ENCODE data around the gene BLTP2.
A peak's percentile ranks its signal among the peaks of the same experiment; 100 is the strongest.
"Not testable (repeated sequence)": the region's sequence is repeated elsewhere in the genome, so short reads cannot be mapped to it uniquely, and the experiment has no call there.

BLTP2 gene

DNA sequence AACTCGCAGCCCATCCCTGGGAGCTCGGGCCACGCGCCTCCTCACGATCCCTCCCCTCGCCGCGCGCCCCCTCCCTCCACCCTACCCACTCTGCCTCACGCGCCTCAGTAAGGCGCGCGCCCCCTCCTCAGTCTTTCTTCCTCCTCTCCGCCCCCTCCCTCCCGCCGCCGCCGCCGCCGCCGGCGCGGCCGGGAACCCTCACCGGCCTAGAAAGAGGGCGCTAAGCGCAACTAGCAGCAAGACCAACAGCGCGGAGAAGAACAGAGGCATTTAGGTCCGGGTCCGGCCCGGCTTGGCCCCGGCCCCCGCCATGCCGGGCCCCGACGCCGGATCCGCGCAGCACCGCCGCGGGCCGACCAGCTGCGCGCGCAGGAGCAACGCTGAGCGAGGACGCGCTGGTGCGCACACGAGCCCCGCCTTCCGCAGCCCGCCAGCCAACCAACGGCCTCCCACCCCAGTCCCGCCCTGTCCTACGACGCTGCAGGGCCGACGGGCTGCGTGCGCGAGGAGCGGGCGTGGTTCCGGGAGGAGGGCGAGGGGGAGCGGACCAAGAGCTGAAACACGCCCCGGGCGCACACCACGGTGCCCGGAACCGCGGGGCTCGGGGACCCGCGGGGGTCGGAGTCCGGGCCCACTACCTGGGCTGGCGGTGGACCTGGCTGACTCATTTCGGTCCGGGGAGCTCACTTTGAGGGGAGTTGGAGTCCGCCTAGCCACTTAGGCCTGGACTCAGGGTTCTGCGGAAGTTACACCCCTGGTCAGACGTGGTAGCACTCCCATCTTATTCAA is at the start of gene BLTP2:
Gene BLTP2, minus strand, starts transcription at position 372 of the 789 bp plus-strand sequence. Its CDS starts 102 bp downstream, at position 270.
- peak; percentile 81 for DNase-seq (ENCODE audit: low read depth)

DNA sequence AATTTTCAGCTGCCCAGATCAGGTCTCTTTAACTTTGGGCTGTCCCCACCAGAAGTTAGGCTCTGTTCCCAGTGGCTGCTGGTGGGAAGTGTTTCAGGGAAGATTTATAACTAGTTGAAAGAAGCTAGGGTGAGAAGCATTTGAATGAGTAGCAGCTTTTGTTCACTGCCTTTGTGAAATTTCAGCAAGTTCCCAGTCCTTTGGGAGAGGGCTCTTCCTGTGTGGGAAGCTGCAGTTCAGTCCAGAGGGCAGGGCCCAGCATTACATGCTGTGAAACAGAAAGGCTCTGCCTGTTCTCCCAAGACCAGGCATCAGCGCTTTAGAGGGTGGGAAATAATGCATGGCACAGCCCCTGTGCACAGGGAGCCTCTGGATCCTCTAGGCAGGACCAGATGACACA is 48.9 kb upstream of the BLTP2 start:
- DNase-seq (ENCODE audit: low read depth): no peak

DNA sequence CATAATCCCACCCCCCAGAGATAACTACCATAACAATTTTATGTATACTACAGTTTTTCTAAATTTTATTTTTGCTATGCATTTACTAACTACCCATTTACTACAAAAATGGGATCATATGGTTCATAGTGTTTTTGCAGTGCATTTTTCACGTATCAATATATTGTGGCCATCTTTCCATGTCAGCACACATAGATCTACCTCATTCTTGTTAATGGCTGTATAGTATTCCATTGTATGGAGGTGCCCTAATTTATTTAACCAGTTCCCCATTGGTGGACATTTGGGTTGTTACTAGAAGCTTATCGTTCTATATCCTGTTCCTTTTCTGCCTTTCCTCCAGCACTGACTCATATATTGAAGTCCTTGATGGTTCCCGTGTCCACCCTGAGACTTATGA is 44.1 kb upstream of the BLTP2 start:
- no peak for DNase-seq (ENCODE audit: low read depth)

DNA sequence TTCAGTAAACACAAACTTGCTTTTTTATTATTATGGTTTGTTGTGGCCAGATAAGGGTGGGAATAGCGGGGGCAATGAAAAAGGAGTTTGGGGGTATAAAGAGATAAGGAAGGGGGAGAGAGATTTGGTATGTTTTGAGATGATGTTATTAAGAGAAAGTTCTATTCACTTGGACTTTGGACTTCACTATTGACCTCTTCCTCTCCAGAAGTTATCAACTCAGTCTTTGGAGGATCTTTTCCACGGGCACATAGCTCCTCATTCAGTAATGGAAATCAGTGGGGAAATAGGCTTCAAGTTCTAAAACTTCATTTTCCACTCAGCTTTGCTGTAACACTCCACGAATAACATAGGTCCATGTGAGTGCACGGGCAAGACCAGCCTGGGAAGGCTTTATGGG is 43.5 kb upstream of the BLTP2 start:
- DNase-seq (ENCODE audit: low read depth): no peak

DNA sequence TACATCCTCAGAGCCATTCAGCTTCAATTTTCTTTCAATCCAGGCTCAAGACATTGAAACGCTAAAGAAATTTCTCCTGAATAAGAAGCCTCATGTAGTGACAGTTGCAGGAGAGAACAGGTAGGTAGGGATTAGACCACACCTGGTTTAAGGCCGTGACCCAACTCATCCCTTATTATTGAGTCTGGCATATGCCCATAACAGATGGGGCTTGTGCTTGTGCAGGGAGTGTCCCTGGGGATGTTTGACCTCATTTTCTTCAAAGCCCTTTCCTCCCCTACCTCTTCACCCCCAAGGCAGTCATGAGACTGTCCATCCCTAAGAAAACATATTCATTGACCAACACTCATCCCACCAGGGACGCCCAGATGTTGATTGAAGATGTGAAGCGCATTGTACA is 41.3 kb upstream of the BLTP2 start:
- no peak for DNase-seq (ENCODE audit: low read depth)

DNA sequence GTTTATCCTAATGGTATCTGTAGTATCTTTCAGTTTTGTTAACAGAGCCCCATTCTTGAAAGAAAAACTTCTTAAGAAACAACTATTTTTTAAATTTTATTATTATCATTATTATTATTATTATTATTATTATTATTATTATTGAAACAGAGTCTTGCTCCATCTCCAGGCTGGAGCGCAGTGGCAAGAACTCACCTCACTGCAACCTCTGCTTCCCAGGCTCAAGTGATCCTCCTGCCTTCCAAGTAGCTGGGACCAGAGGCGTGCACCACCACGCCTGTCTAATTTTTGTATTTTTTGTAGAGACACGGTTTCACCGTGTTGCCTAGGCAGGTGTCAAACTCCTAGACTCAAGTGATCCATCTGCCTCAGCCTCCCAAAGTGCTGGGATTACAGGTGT is 40.4 kb upstream of the BLTP2 start:
- no peak for DNase-seq (ENCODE audit: low read depth)

DNA sequence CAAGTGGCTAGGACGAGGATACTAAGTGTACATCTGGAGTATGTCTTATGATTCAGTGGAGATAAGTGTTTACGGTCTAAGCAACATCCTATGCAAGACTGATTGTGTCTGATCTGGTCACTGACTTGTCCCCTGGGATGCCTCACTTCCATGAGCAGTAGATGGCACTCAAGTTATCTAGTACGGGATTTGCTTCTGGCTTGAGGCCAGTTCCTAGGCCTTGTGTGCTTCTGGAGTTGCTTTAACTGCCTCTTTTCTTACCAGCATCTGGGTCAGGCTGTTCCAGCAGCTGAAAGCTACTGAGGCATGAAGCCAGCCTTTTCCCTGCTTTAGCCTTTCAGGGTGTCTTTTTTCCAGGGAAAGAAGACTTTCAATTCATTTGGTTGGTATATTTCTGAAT is 40.0 kb upstream of the BLTP2 start:
- DNase-seq (ENCODE audit: low read depth): no peak

DNA sequence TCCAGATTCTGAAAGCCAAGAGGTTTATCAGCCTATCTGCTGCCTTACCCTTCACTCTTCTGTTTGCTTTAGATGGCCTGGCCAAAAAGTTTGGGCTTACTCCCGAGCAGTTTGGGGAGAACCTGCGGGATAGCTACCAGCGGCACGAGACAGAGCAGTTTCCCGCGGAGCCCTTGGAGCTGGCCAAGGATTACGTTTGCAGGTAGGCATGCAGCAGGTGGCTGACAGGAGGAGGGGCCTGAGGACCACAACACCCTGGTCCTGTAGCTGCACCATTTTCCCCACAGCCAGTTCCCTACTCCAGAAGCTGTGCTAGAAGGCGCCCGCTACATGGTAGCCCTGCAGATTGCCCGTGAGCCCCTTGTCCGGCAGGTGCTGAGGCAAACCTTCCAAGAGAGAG is 37.7 kb upstream of the BLTP2 start:
- no peak for DNase-seq (ENCODE audit: low read depth)

DNA sequence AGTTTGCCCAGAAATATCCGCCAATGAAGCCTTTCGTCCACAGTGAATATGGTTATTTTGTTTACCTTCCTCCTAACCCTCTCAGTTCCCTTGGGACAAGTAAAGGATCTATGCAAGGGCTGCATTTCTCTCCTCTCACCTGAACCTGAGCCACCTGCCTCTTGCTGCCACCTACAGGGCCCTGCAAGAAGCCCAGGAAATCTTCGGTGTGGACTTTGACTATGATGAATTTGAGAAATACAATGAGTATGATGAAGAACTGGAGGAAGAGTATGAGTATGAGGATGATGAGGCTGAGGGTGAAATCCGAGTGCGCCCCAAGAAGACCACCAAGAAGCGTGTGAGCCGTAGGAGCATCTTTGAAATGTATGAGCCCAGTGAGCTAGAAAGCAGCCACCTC is 31.0 kb upstream of the BLTP2 start:
- no peak for DNase-seq (ENCODE audit: low read depth)

DNA sequence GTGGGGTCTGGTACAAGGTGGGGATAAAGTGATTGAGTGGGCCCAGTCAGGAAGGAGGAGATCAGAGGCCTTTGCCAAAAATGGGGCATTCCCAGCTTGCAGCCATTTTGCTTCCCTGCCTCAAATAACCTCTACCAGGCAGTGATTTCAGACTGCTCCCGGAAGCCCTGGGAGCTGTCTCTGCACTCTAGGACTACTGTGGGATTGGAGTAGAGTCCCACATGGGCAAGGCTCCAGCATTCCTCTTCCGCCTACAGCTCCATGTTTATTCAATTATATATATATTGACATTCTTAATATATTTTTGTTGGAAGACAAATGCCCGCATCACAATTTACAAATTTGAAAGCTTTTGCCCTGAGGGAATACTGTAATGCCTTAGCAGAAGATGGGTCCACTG is 30.5 kb upstream of the BLTP2 start:
- DNase-seq (ENCODE audit: low read depth): no peak

DNA sequence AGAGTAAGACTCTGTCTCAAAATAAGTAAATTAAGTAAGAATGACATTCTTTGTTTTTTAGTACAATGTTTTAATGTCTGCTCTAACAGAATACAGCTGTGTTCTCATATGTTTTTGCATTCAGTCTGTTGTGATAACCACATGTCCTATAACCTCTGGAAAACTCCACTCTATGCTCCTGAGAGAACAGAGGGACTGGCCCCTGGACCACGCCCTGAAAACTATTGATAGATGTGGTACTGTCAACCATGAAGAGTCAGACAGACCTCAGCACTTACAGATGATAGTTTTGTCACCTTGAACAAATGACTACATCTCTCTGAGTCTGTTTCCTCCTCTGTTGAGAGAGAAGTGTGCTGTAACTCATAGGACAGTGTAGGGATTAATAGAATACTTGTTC is 25.0 kb upstream of the BLTP2 start:
- DNase-seq (ENCODE audit: low read depth): no peak

DNA sequence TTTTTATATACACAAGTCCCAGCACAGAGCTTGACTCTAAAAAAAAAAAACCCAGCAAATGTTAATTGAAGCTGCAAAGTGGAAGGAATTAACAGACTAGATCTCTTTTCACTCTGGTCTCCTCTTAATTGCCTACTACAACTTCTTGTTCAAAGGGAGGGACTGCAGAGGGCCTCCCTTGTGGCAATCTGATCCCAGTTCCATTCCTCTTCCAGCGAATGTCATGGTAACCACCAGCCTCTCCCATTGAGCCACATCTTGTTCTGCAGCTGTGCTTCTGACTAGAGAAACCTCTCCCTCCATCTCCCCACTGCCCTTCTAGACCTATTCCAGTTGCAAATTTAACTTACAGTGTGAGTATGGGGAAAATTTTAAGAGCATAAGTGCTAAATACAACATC is 22.9 kb upstream of the BLTP2 start:
- no peak for DNase-seq (ENCODE audit: low read depth)

DNA sequence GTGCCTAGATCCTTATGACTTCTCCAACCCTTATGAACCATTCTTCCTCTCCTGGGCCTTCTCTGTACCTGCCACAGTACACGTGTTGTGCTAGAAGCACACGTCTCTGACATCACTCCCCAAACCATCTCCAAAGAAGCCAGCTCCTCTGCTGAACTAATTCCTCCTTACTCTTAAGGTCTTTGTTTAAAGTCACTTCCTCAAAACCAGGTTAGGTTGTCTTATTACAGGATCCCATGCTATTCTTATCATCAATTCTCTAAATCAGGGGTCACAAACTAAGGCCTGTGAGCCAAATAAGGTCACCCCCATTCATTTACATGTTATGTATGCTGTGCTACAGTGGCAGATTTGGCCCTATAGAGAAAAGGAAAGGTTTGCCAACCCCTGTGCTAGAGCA is 21.0 kb upstream of the BLTP2 start:
- DNase-seq (ENCODE audit: low read depth): no peak

DNA sequence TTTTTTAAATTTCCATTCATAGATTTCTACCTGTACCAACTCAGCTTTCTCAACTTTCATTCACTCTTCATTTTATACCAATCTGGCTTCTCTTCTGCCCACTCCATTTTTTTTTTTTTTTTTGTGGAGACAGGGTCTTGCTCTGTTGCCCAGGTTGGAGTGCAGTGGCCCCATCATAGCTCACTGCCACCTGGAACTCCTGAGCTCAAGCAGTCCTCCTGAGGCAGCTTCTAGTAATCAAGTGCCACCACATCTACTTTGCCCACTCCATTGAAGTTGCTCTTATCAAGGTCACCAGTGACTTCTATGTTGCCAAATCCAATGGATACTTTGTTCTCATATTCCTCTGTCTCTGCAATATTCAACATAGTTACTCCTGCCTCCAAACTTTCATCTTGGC is 18.8 kb upstream of the BLTP2 start:
- no peak for DNase-seq (ENCODE audit: low read depth)

DNA sequence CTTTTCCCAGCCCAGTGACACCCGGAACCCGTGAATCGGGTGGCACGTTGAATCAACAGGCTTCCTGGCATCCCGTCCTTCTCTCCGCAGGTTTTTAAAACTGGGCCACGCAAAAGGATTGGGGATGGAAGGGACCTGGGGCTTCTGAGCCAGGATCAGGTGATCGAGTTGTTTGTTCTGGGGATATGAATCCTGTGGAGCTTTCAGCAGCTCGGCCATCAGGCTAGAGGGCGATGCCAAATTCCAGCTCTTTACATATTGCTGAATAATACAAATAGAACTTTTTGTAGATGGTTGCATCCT is 17.5 kb upstream of the BLTP2 start:
- DNase-seq (ENCODE audit: low read depth): no peak

DNA sequence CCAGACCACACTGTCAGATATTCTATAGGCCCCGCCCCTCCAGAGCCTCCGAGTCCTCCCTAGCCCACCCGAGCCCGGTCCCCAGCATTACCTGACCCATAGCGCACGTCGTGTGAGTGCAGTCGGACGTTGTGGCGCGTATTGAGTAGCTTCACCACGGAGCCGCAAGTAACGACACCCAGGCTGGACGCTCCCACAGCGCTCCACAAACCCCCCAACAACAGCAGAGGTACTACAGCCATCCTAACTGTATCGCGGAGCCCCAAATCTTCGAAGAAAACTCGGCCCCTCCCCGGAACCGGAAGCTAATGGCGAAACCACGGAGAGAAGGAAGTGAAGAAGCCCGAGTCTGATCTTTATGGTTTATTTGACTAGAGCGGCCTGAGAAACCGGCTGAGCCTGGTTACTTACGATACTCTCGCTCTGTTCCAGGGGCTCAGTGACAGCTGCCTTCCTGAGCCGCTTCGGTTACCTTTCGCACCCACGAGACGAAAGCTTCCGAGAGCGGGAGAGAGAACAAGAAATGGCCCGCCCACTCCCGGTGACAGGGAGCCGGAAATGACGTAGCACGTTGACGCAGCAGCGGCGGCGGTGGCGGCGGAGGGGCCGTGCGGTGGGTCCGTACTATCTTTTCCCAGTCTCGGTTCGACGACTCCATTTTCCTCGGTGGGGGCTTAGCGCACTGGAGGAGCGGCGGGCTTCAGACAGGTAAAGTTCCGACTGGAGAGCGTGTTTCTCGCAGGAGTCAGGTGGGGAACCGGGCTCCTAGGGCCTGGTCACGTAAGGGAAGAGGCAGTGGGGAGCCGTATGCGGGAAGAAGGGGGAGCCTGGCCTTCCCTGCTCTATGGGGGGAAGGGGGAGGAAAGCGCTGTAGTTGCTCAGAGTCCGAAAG is 16.9 kb upstream of the BLTP2 start, which contains the start of the genes SDF2 and SUPT6H:
Gene SDF2, minus strand, starts transcription at position 272 of the 892 bp plus-strand sequence. Its CDS starts 30 bp downstream, at position 242.
Gene SUPT6H, plus strand, starts transcription at position 571 of the 892 bp plus-strand sequence. CDS start 11,197 bp downstream, outside the sequence.
- peak; percentile 90 for DNase-seq (ENCODE audit: low read depth)

DNA sequence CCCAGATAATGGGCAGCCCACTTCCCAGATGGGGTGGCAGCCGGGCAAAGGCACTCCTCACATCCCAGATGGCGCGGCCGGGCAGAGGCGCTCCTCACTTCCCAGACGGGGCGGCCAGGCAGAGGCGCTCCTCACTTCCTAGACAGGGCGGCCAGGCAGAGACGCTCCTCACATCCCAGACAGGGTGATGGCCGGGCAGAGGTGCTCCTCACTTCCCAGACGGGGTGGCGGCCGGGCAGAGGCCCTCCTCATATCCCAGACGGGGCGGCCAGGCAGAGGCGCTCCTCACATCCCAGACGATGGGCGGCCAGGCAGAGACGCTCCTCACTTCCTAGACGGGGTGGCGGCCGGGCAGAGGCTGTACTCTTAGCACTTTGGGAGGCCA is 14.5 kb upstream of the BLTP2 start:
- DNase-seq (ENCODE audit: low read depth): not testable (repeated sequence)

DNA sequence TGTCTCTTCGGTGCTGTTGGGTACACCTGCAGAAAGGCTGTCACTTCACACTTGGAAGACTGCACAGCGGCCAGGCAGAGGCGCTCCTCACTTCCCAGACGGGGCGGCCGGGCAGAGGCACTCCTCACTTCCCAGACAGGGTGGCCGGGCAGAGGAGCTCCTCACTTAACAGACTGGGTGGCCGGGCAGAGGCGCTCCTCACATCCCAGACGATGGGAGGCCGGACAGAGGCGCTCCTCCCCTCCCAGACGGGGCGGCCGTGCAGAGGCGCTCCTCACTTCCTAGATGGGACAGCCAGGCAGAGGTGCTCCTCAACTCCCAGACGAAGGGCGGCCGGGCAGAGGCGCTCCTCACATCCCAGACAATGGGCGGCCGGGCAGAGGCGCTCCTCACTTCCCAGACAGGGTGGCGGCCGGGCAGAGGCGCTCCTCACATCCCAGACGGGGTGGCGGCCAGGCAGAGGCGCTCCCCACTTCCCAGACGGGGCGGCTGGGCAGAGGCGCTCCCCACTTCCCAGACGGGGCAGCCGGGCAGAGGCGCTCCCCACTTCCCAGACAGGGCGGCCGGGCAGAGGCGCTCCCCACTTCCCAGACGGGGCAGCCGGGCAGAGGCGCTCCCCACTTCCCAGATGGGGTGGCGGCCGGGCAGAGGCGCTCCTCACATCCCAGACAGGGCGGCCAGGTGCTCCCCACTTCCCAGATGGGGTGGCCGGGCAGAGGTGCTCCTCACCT is 14.0 kb upstream of the BLTP2 start:
- not testable (repeated sequence) for DNase-seq (ENCODE audit: low read depth)

DNA sequence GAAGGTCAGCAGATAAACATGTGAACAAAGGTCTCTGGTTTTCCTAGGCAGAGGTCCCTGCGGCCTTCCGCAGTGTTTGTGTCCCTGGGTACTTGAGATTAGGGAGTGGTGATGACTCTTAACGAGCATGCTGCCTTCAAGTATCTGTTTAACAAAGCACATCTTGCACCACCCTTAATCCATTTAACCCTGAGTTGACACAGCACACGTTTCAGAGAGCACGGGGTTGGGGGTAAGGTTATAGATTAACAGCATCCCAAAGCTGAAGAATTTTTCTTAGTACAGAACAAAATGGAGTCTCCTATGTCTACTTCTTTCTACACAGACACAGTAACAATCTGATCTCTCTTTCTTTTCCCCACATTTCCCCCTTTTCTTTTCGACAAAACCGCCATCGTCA is 13.4 kb upstream of the BLTP2 start:
- DNase-seq (ENCODE audit: low read depth): not testable (repeated sequence)

DNA sequence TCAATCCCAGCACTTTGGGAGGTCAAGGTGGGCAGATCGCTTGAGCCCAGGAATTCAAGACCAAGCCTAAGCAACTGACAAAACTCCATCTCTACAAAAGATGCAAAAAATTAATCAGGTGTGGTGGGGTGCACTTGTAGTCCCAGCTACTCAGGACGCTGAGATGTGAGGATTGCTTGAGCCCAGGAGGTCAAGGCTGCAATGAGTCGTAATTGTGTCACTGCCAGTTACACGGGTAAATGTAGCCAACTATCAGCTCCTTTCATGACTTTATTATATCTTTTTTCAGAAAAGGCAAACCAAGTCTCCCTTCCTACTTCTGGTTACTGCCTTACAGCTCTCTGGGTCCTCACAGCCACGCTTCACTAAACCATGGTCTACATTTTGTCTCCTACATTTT is 12.8 kb upstream of the BLTP2 start:
- no peak for DNase-seq (ENCODE audit: low read depth)

DNA sequence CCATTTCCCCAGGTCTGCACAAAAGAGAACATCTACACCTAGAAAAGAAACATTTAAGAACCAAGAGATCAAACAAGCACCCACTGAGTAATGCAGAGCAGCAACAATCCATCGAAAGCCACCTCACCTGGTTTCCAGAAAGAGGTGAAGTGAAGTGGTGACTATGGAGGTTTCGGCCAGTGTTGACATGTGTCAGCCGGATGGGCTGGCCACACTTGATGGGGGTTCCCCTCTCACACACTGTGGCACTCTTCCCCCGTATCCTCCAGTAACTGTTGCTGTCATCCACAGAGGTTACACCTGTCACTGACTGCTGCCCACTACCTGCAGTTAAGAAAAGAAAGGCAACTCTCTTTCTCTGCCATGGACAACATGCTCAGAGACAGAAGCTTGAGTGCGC is 10.2 kb upstream of the BLTP2 start:
- no peak for DNase-seq (ENCODE audit: low read depth)

DNA sequence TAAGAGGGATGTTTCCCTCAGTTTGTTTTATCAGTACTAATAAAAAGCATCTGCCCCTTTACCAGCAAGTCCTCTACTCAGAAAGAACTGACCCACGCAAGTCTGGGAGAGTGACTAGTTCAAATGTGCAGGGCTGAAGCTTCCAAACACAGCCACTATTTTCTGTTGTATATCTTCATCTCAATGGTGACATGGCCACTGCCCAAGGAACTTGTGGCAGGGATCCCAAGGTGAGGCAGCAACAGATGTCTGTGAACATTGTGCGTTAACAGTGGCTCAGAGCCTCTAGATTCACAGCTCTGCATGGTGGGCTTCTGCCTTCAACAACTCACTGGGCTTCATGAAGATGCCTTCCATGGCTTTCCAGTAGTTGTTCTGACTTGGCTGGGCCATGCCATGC is 3.7 kb upstream of the BLTP2 start:
- no peak for DNase-seq (ENCODE audit: low read depth)
